IMR-90 (cell line): ENCODE data around the gene FLT3LG. TPM values are rescaled to one million over a fixed set of nuclear protein-coding genes. Genes with fewer than 3 reads are reported as not detected.

Source experiments
- ATAC-seq: fragments of 200-7000 bp; cut with Tn5 transposase; 2 replicates; pipeline ENCODE4 v1.9.1; 2020; ENCODE audit warnings: low read depth, mild to moderate bottlenecking, moderate library complexity
- BruUV-seq: library from RNA; stranded (reverse); fragments of 400-500 nt; replicated peaks from 2 replicates; lab custom pipeline; 2021; lab: Mats Ljungman, UMichigan
- CTCF ChIA-PET: fragments of 300-600 bp; formaldehyde crosslinking; extraction: SDS; loops from one replicate; lab custom pipeline; 2021; ENCODE audit warnings: antibody characterized with exemption; lab: Yijun Ruan, JAX
- POLR2A ChIA-PET: fragments of 300-600 bp; sonication (Branson Sonifier 250); formaldehyde crosslinking; loops from one replicate; lab custom pipeline; 2022; ENCODE audit warnings: antibody characterized with exemption; ENCODE audit not compliant: unreplicated experiment; lab: Charles Lee
- DNase-seq: peaks from one replicate; pipeline ENCODE4 v3.0.0; 2013
- H2AFZ ChIP-seq: replicated peaks from 2 replicates; pipeline ENCODE3; 2013; ENCODE audit warnings: low read length, mild to moderate bottlenecking; ENCODE audit not compliant: poor library complexity
- H2AK5ac ChIP-seq: 2 replicates; pipeline ENCODE4 v1.6.1; 2013; ENCODE audit warnings: low read depth, low read length, inconsistent platforms
- H2AK9ac ChIP-seq: replicated peaks from 2 replicates; pipeline ENCODE3; 2013; ENCODE audit warnings: mild to moderate bottlenecking, low read depth, low read length, moderate library complexity; ENCODE audit not compliant: poor library complexity
- H2BK120ac ChIP-seq: 2 replicates; pipeline ENCODE4 v1.6.1; 2013; ENCODE audit warnings: low read depth, low read length, inconsistent platforms
- H2BK15ac ChIP-seq: 3 replicates; pipeline ENCODE4 v1.6.1; 2013; ENCODE audit warnings: low read depth, low read length, inconsistent platforms
- H2BK20ac ChIP-seq: 2 replicates; pipeline ENCODE4 v1.6.1; 2013; ENCODE audit warnings: low read depth, mild to moderate bottlenecking, inconsistent platforms, low read length, moderate library complexity
- H2BK5ac ChIP-seq: 2 replicates; pipeline ENCODE4 v1.6.1; 2013; ENCODE audit warnings: mild to moderate bottlenecking, low read depth, low read length, inconsistent platforms; ENCODE audit not compliant: poor library complexity, severe bottlenecking
- H3K14ac ChIP-seq: replicated peaks from 2 replicates; pipeline ENCODE4 v1.6.1; 2013; ENCODE audit warnings: low read depth, low read length, inconsistent platforms
- H3K18ac ChIP-seq: 2 replicates; pipeline ENCODE4 v1.6.1; 2013; ENCODE audit warnings: low read depth, low read length, control low read depth
- H3K23ac ChIP-seq: 2 replicates; pipeline ENCODE4 v1.6.1; 2013; ENCODE audit warnings: low read depth, low read length, inconsistent platforms
- H3K27ac ChIP-seq: 2 replicates; pipeline ENCODE4 v1.5.1; 2013; ENCODE audit warnings: mild to moderate bottlenecking, control low read depth, low read length; ENCODE audit not compliant: insufficient read depth
- H3K27me3 ChIP-seq: 2 replicates; pipeline ENCODE4 v1.6.1; 2013; ENCODE audit warnings: low read length; ENCODE audit not compliant: control insufficient read depth, insufficient read depth
- H3K36me3 ChIP-seq: 2 replicates; pipeline ENCODE4 v1.6.1; 2013; ENCODE audit warnings: low read length, mixed read lengths; ENCODE audit not compliant: control insufficient read depth, insufficient read depth
- H3K4ac ChIP-seq: 2 replicates; pipeline ENCODE4 v1.6.1; 2013; ENCODE audit warnings: low read depth, low read length, inconsistent platforms
- H3K4me1 ChIP-seq: 2 replicates; pipeline ENCODE4 v1.6.1; 2013; ENCODE audit warnings: low read length, mixed read lengths; ENCODE audit not compliant: control insufficient read depth, insufficient read depth
- H3K4me2 ChIP-seq: 2 replicates; pipeline ENCODE4 v1.6.1; 2013; ENCODE audit warnings: low read depth, mild to moderate bottlenecking, control low read depth, low read length, moderate library complexity
- H3K4me3 ChIP-seq: 2 replicates; pipeline ENCODE4 v1.5.1; 2013; ENCODE audit warnings: low read depth, mild to moderate bottlenecking, control low read depth, low read length, moderate library complexity; ENCODE audit not compliant: insufficient read depth
- H3K56ac ChIP-seq: 2 replicates; pipeline ENCODE4 v1.6.1; 2013; ENCODE audit warnings: low read length, inconsistent platforms; ENCODE audit not compliant: insufficient read depth; ENCODE audit errors: extremely low read depth
- H3K79me1 ChIP-seq, 2 experiments: 2 replicates each; pipeline ENCODE4 v1.6.1; 2013; ENCODE audit warnings: low read length in 2 of 2, inconsistent platforms in 1 of 2, low read depth in 1 of 2
- H3K9ac ChIP-seq: 2 replicates; pipeline ENCODE4 v1.6.1; 2013; ENCODE audit warnings: low read depth, low read length, control low read depth
- H3K9me1 ChIP-seq: 2 replicates; pipeline ENCODE4 v1.6.1; 2013; ENCODE audit warnings: low read length, inconsistent platforms; ENCODE audit not compliant: insufficient read depth
- H3K9me3 ChIP-seq: 2 replicates; pipeline ENCODE4 v1.6.1; 2013; ENCODE audit warnings: low read length; ENCODE audit not compliant: control insufficient read depth, insufficient read depth
- H4K20me1 ChIP-seq: 2 replicates; pipeline ENCODE4 v1.6.1; 2013; ENCODE audit warnings: low read length, inconsistent platforms; ENCODE audit not compliant: insufficient read depth
- H4K5ac ChIP-seq: 2 replicates; pipeline ENCODE4 v1.6.1; 2013; ENCODE audit warnings: mild to moderate bottlenecking, low read depth, low read length, control low read depth
- H4K8ac ChIP-seq, 2 experiments: 2 replicates each; pipeline ENCODE4 v1.6.1; 2013; ENCODE audit warnings: low read depth in 2 of 2, low read length in 2 of 2, control low read depth in 1 of 2, inconsistent platforms in 1 of 2
- H4K91ac ChIP-seq: 2 replicates; pipeline ENCODE4 v1.6.1; 2013; ENCODE audit warnings: low read depth, low read length, inconsistent platforms; ENCODE audit not compliant: insufficient read depth
- BHLHE40 ChIP-seq: fragments of 150-350 bp; IDR thresholded peaks from 2 replicates; pipeline ENCODE4 v1.6.1; 2016; ENCODE audit warnings: mild to moderate bottlenecking, low read depth, low read length
- CHD1 ChIP-seq: IDR thresholded peaks from 2 replicates; pipeline ENCODE4 v1.6.1; 2012; ENCODE audit warnings: low read depth, low read length, improper control_type of control experiment
- FOS ChIP-seq: fragments of 150-350 bp; IDR thresholded peaks from 2 replicates; pipeline ENCODE4 v1.6.1; 2016; ENCODE audit warnings: low read depth, low read length
- MAZ ChIP-seq: IDR thresholded peaks from 2 replicates; pipeline ENCODE4 v1.6.1; 2012; ENCODE audit warnings: low read depth, mild to moderate bottlenecking, low read length, improper control_type of control experiment, moderate library complexity, borderline replicate concordance
- MXI1 ChIP-seq: IDR thresholded peaks from 2 replicates; pipeline ENCODE4 v1.6.1; 2012; ENCODE audit warnings: low read depth, mild to moderate bottlenecking, low read length, moderate library complexity, borderline replicate concordance
- RCOR1 ChIP-seq: IDR thresholded peaks from 2 replicates; pipeline ENCODE4 v1.6.1; 2012; ENCODE audit warnings: mild to moderate bottlenecking, low read length, improper control_type of control experiment; ENCODE audit not compliant: insufficient replicate concordance
- RFX5 ChIP-seq: IDR thresholded peaks from 2 replicates; pipeline ENCODE4 v1.8.0; 2012; ENCODE audit warnings: low read depth, mild to moderate bottlenecking, low read length, moderate library complexity
- WGBS, 2 experiments: methylation state at CpG; one replicate each; pipeline versions ENCODE4 v1.1.5 to v1.1.7; 2013; ENCODE audit warnings: missing lambda C conversion rate in 2 of 2; ENCODE audit not compliant: insufficient read length in 1 of 2; ENCODE audit errors: extremely low coverage in 2 of 2; 5-methylcytosine and 5-hydroxymethylcytosine counted together
- dilution Hi-C: fragments of 300-500 bp; cut with HindIII; formaldehyde crosslinking; loops from one replicate; pipeline ENCODE4 v1.14.3; 2018; ENCODE audit warnings: low sequenced_read_pairs; ENCODE audit not compliant: unreplicated experiment
- in situ Hi-C: fragments of 300-500 bp; cut with MboI; formaldehyde crosslinking; loops from 3 replicates; pipeline ENCODE4 v1.14.3; 2019; ENCODE audit warnings: low sequenced_read_pairs, inconsistent platforms, mixed read lengths
- intact Hi-C: fragments of 100-400 bp; cut with micrococcal nuclease; formaldehyde crosslinking; loops from 2 replicates; pipeline ENCODE4 v1.10.0; 2022
- polyA plus RNA-seq, 3 experiments: library from polyadenylated mRNA; depleted of rRNA; stranded (reverse); fragments of >200 nt; gene quantifications; 2 replicates each; pipeline ENCODE4 v1.2.3, GENCODE V29; 2012; ENCODE audit warnings: low replicate concordance in 1 of 3
- total RNA-seq: library from RNA; depleted of rRNA; stranded (reverse); fragments of >200 nt; gene quantifications from 2 replicates; pipeline ENCODE4 v1.2.3, GENCODE V29; 2012
- TF ChIP-seq, protein P1 (sequence below): fragments of 150-350 bp; IDR thresholded peaks from 2 replicates; pipeline ENCODE4 v1.6.1; 2016; ENCODE audit warnings: low read depth, mild to moderate bottlenecking, low read length, moderate library complexity, borderline replicate concordance
- TF ChIP-seq, protein P2 (sequence below): fragments of 150-350 bp; IDR thresholded peaks from 2 replicates; pipeline ENCODE4 v1.6.1; 2017; ENCODE audit warnings: mild to moderate bottlenecking, antibody characterized with exemption, low read length, low read depth

Gene FLT3LG
- total and polyA plus RNA-seq, 2 of the 4 experiments (the other 2 are of a cell fraction), result 0.90 to 8.3 TPM

- no peak overlapping the region for H2BK20ac ChIP-seq
- no peak overlapping the region for H2BK120ac ChIP-seq
- H3K4ac ChIP-seq, result no peak overlapping the region
- H2AFZ ChIP-seq, result peak overlapping the region; percentile 93
- 0 out of 2 replicates have a peak, but pooled peaks cover 6% of the 10 kb centered on the region for H3K9me1 ChIP-seq
- no peak overlapping the region for H3K56ac ChIP-seq
- in situ Hi-C loops, result no loop called here
- H2BK5ac ChIP-seq, result no peak overlapping the region
- TF ChIP-seq FOS, result no peak
- TF ChIP-seq RCOR1, result no peak
- TF ChIP-seq, protein P1, sequence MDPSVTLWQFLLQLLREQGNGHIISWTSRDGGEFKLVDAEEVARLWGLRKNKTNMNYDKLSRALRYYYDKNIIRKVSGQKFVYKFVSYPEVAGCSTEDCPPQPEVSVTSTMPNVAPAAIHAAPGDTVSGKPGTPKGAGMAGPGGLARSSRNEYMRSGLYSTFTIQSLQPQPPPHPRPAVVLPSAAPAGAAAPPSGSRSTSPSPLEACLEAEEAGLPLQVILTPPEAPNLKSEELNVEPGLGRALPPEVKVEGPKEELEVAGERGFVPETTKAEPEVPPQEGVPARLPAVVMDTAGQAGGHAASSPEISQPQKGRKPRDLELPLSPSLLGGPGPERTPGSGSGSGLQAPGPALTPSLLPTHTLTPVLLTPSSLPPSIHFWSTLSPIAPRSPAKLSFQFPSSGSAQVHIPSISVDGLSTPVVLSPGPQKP, result no peak
- no peak for TF ChIP-seq RFX5
- TF ChIP-seq BHLHE40, result peak; percentile 95
- TF ChIP-seq CHD1, result no peak
- TF ChIP-seq MAZ, result peak; percentile 54; the same call in 1 of the 2 replicates
- TF ChIP-seq, protein P2, sequence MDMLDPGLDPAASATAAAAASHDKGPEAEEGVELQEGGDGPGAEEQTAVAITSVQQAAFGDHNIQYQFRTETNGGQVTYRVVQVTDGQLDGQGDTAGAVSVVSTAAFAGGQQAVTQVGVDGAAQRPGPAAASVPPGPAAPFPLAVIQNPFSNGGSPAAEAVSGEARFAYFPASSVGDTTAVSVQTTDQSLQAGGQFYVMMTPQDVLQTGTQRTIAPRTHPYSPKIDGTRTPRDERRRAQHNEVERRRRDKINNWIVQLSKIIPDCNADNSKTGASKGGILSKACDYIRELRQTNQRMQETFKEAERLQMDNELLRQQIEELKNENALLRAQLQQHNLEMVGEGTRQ, result peak; percentile 69
- peak; percentile 66; the same call in 1 of the 2 replicates for TF ChIP-seq MXI1
- ChIA-PET POLR2A (interaction anchor here (0.6 kb wide), 1 partner anchor 38 kb away, joined by 3 read pairs; no protein-coding TSS in a partner anchor), CTCF (interaction anchor here (0.9 kb wide), 1 partner anchor 13 kb away, joined by 5 read pairs; no protein-coding TSS in a partner anchor)
- no peaks in the 10 kb centered on the region for H3K27me3 ChIP-seq
- H3K23ac ChIP-seq, result no peak overlapping the region
- peak overlapping the region; percentile 66 for H2AK5ac ChIP-seq
- H3K9ac ChIP-seq, result 0 out of 2 replicates have a peak overlapping the region, but pooled peaks have one; percentile 4
- peaks cover 4% of the 10 kb centered on the region for H4K20me1 ChIP-seq
- no peak overlapping the region; a peak in 1 of 4 replicates for H4K8ac ChIP-seq
- ATAC-seq (peak; percentile 95), DNase-seq (peak; percentile 28)
- H3K14ac ChIP-seq, result no peak overlapping the region
- H3K18ac ChIP-seq, result no peak overlapping the region
- H3K4me3 ChIP-seq, result peak overlapping the region; percentile 72
- no peaks in the 10 kb centered on the region for H3K9me3 ChIP-seq
- peak overlapping the region; percentile 25 for H2AK9ac ChIP-seq
- H3K4me1 ChIP-seq, result peaks cover 4% of the 10 kb centered on the region
- no peak overlapping the region for H4K91ac ChIP-seq
- WGBS, 2 experiments, result 9% methylated on average over 24 of the region's 87 CpGs; no CpG with 5 or more reads in 1 of the 2 experiments
- dilution Hi-C loops, result no loop called here
- H3K79me1 ChIP-seq, result peaks cover 10 to 31% of the 10 kb centered on the region in 2 experiments
- H3K36me3 ChIP-seq, result peaks cover 14% of the 10 kb centered on the region
- no peak overlapping the region for H2BK15ac ChIP-seq
- no TSS peak for BruUV-seq
- H3K4me2 ChIP-seq, result peak overlapping the region; percentile 98
- intact Hi-C loops, result no loop called here
- H4K5ac ChIP-seq, result no peak overlapping the region
- H3K27ac ChIP-seq, result no peak overlapping the region
Observed at GRCh38 chr19:49533551-49534488, 59.8 kb downstream of the FLT3LG start.
